PFSK-1 (cell line): ENCODE results near the gene BCL10.

Experiments used
- FOXP2 ChIP-seq: optimal IDR thresholded peaks from 2 replicates; pipeline ENCODE3; 2011; ENCODE audit warnings: borderline replicate concordance, control low read depth, inconsistent platforms; ENCODE audit not compliant: insufficient read depth; ENCODE audit errors: extremely low read length, extremely low read depth
- POLR2AphosphoS5 ChIP-seq: IDR thresholded peaks from 2 replicates; pipeline ENCODE4 v1.6.1; 2012; ENCODE audit warnings: low read depth, mild to moderate bottlenecking, control low read depth, low read length, moderate library complexity
- REST ChIP-seq, 2 experiments: IDR thresholded peaks; 2 replicates each; pipeline versions ENCODE4 v1.6.1 to v1.8.0; 2011 to 2012; ENCODE audit warnings: low read depth in 2 of 2, low read length in 2 of 2, control low read depth in 1 of 2, inconsistent platforms in 1 of 2, mild to moderate bottlenecking in 1 of 2, moderate library complexity in 1 of 2; ENCODE audit not compliant: insufficient read depth in 1 of 2
- SIN3A ChIP-seq: IDR thresholded peaks from 2 replicates; pipeline ENCODE4 v1.6.1; 2012; ENCODE audit warnings: mild to moderate bottlenecking, low read length, moderate library complexity, borderline replicate concordance; ENCODE audit not compliant: insufficient read depth
- TAF1 ChIP-seq: IDR thresholded peaks from 2 replicates; pipeline ENCODE4 v1.6.1; 2012; ENCODE audit warnings: low read length, control low read depth, borderline replicate concordance; ENCODE audit not compliant: insufficient read depth

Gene BCL10

GRCh38 chr1:85313888-85314696, 37.7 kb upstream of the BCL10 start:
- TF ChIP-seq REST (IDR thresholded peaks at IDR 0.05; ENCODE audit: insufficient read depth in 1 of 2, low read depth in 2 of 2, low read length in 2 of 2) (no peak), FOXP2 (no peak), TAF1 (no peak), SIN3A (no peak), POLR2AphosphoS5 (no peak)

- TF ChIP-seq POLR2AphosphoS5 (no peak), SIN3A (no peak), TAF1 (no peak), REST (IDR thresholded peaks at IDR 0.05; ENCODE audit: insufficient read depth in 1 of 2, low read depth in 2 of 2, low read length in 2 of 2) (no peak), FOXP2 (no peak)
These were observed 35.4 kb upstream of the BCL10 start for GRCh38 chr1:85311818-85312217.

DNA sequence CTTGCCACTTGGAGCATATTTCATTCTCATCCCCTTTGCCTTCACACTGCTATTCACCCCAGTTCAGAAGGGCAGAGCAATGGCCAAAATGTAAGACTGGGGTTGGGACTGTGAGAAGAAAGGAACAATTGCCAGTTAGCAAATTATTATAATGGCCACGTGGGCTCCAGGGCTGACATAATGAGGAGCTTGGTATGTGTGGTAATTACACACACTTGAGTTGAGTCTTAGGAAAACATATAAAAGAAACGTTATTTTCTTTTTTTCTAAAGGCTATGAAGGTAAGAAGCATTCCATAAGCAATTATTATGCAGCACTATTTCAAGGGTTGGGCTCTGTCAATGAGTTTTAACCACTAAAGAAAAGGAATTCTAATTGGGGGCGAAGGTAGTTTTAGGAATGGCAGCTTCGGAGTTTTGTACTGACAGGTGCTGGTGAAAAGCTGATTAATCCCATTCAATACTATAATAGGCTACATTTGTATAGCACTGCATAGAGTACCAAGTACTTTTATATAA, 32.5 kb upstream of the BCL10 start:
- TF ChIP-seq FOXP2 (no peak), SIN3A (no peak), REST (IDR thresholded peaks at IDR 0.05; ENCODE audit: insufficient read depth in 1 of 2, low read depth in 2 of 2, low read length in 2 of 2) (no peak), TAF1 (no peak), POLR2AphosphoS5 (no peak)

GRCh38 chr1:85307987-85308832, 31.8 kb upstream of the BCL10 start:
- TF ChIP-seq POLR2AphosphoS5: no peak
- TF ChIP-seq SIN3A: no peak
- no peak for TF ChIP-seq REST (IDR thresholded peaks at IDR 0.05; ENCODE audit: insufficient read depth in 1 of 2, low read depth in 2 of 2, low read length in 2 of 2)
- no peak for TF ChIP-seq FOXP2
- no peak for TF ChIP-seq TAF1

GRCh38 chr1:85306236-85306635, 29.8 kb upstream of the BCL10 start:
- TF ChIP-seq FOXP2: no peak
- TF ChIP-seq TAF1: no peak
- no peak for TF ChIP-seq POLR2AphosphoS5
- no peak for TF ChIP-seq SIN3A
- no peak for TF ChIP-seq REST (IDR thresholded peaks at IDR 0.05; ENCODE audit: insufficient read depth in 1 of 2, low read depth in 2 of 2, low read length in 2 of 2)
